NCI-H460 (cell line): ENCODE results near the gene CYP4V2. TPM values are rescaled to one million over a fixed set of nuclear protein-coding genes. Genes with fewer than 3 reads are reported as not detected.

Experiments
- total RNA-seq: library from RNA; depleted of rRNA; stranded (reverse); fragments of >200 nt; shearing (Covaris generic); gene quantifications from 2 replicates; pipeline ENCODE4 v1.2.3, GENCODE V29; 2014; rRNA removed

Gene CYP4V2
- total RNA-seq, 1 experiment from 2014 or later, result 32.4 TPM

Other genes starting within 250 kb of the CYP4V2 start
- gene TLR3, start 122.4 kb upstream of the CYP4V2 start, total RNA-seq, result 1.9 and 3.3 TPM in 2 replicates
- gene FAM149A, start 86.9 kb upstream of the CYP4V2 start, total RNA-seq, result 0.46 and 1.2 TPM in 2 replicates
- 0.15 TPM in 1 of 2 replicates, not detected in the other for gene KLKB1, start 35.9 kb downstream of the CYP4V2 start, total RNA-seq
- gene F11, start 74.6 kb downstream of the CYP4V2 start, total RNA-seq, result not detected in 2 replicates